GM12864 (cell line): ENCODE measurements around the gene PHOX2B.
"Not testable (repeated sequence)": the region's sequence is repeated elsewhere in the genome, so short reads cannot be mapped to it uniquely, and the experiment has no call there.

Experiments
- DNase-seq: peaks from one replicate; pipeline ENCODE4 v3.0.0-alpha.2; 2011; ENCODE audit warnings: low read depth
- H3K4me3 ChIP-seq: 2 replicates; pipeline ENCODE4 v1.5.1; 2011; ENCODE audit warnings: mild to moderate bottlenecking, low read depth, low read length, control low read depth
- CTCF ChIP-seq: IDR thresholded peaks from 2 replicates; pipeline ENCODE4 v1.5.1; 2011; ENCODE audit warnings: low read depth, mild to moderate bottlenecking, moderate library complexity, low read length, control low read depth, inconsistent platforms; ENCODE audit errors: missing control alignments

The PHOX2B gene

GRCh38 chr4:41741354-41741753 lies 7.2 kb downstream of the PHOX2B start:
- no peak for DNase-seq
- no peak overlapping the region for H3K4me3 ChIP-seq
- no peak for TF ChIP-seq CTCF

GRCh38 chr4:41737491-41737890 lies 11.0 kb downstream of the PHOX2B start:
- not testable (repeated sequence) for DNase-seq, H3K4me3 ChIP-seq

GRCh38 chr4:41734371-41734770 lies 14.2 kb downstream of the PHOX2B start:
- H3K4me3 ChIP-seq, result no peak overlapping the region
- DNase-seq, result no peak
- TF ChIP-seq CTCF, result no peak

- TF ChIP-seq CTCF, result no peak
- H3K4me3 ChIP-seq, result no peak overlapping the region
- no peak for DNase-seq
Measured at GRCh38 chr4:41731569-41732126, 16.9 kb downstream of the PHOX2B start.

- no peak for DNase-seq
- H3K4me3 ChIP-seq, result no peak overlapping the region
- TF ChIP-seq CTCF, result no peak
Measured at GRCh38 chr4:41728573-41728913, 20.0 kb downstream of the PHOX2B start.

GRCh38 chr4:41727861-41728572 lies 20.5 kb downstream of the PHOX2B start:
- no peak overlapping the region for H3K4me3 ChIP-seq
- TF ChIP-seq CTCF, result no peak
- no peak for DNase-seq

- H3K4me3 ChIP-seq, result no peak overlapping the region
- no peak for DNase-seq
- TF ChIP-seq CTCF, result peak; percentile 27
Measured at GRCh38 chr4:41725254-41725653, 23.3 kb downstream of the PHOX2B start.
